ENCODE data around the gene LEO1.

- TF ChIP-seq EZH2 (IDR thresholded peaks at IDR 0.05; ENCODE audit: borderline replicate concordance, control insufficient read depth, low read depth, low read length): no peak
- TF ChIP-seq CBX3 (IDR thresholded peaks at IDR 0.05; ENCODE audit: borderline replicate concordance, low read depth): no peak
- no peak for TF ChIP-seq POLR2AphosphoS5 (IDR thresholded peaks at IDR 0.05; ENCODE audit: low read length)
- TF ChIP-seq E2F8 (IDR thresholded peaks at IDR 0.05; ENCODE audit: low read depth, partially characterized antibody): no peak
- TF ChIP-seq CTCF (IDR thresholded peaks at IDR 0.05 in 2 of 3, conservative IDR thresholded peaks at IDR 0.05 in 1 of 3; ENCODE audit: control insufficient read depth in 2 of 3, extremely low read depth in 1 of 3, insufficient read depth in 1 of 3, low read depth in 3 of 3, low read length in 3 of 3): no peak
- no peak for TF ChIP-seq TAF1 (IDR thresholded peaks at IDR 0.05; ENCODE audit: borderline replicate concordance, low read depth, low read length)
- TF ChIP-seq ZZZ3 (IDR thresholded peaks at IDR 0.05; ENCODE audit: control insufficient read depth, insufficient read length, low read depth): no peak
- TF ChIP-seq TARDBP (IDR thresholded peaks at IDR 0.05; ENCODE audit: borderline replicate concordance): no peak
- no peak for TF ChIP-seq SIN3A (IDR thresholded peaks at IDR 0.05; ENCODE audit: low read depth, low read length)
- no peak for TF ChIP-seq ZBTB33 (IDR thresholded peaks at IDR 0.05)
- TF ChIP-seq NBN (IDR thresholded peaks at IDR 0.05): peak; percentile 80
- TF ChIP-seq POLR2A (IDR thresholded peaks at IDR 0.05; ENCODE audit: low read depth, low read length): no peak
- no peak for TF ChIP-seq NR2C1 (IDR thresholded peaks at IDR 0.05)
- TF ChIP-seq TCF3 (IDR thresholded peaks at IDR 0.05; ENCODE audit: borderline replicate concordance, insufficient read depth, low read depth, low read length): peak; percentile 81
Measured at GRCh38 chr15:52005748-52006701, 34.4 kb upstream of the LEO1 start.
